NCI-H2227 (cell line): Measurements from ENCODE around the gene ST6GALNAC6.

Source experiments
- DNase-seq: peaks from one replicate; lab custom pipeline; 2025; ENCODE audit not compliant: unreplicated experiment; lab: John Stamatoyannopoulos, UW

ST6GALNAC6 gene

GRCh38 chr9:127916720-127917581, 17.5 kb upstream of the ST6GALNAC6 start, which contains the start of gene ST6GALNAC4:
ST6GALNAC4 (minus strand) TSS chr9:127917041; CDS start chr9:127916419, 622 bp downstream.
- DNase-seq, result peak; percentile 87

- no peak for DNase-seq
Measured at GRCh38 chr9:127915801-127916719, 16.7 kb upstream of the ST6GALNAC6 start.

GRCh38 chr9:127915325-127915752, 15.9 kb upstream of the ST6GALNAC6 start:
- DNase-seq, result no peak

GRCh38 chr9:127913682-127914081, 14.3 kb upstream of the ST6GALNAC6 start:
- no peak for DNase-seq

GRCh38 chr9:127912882-127913281, 13.5 kb upstream of the ST6GALNAC6 start:
- DNase-seq, result no peak

- DNase-seq, result no peak
Measured at GRCh38 chr9:127912296-127912695, 12.9 kb upstream of the ST6GALNAC6 start.

GRCh38 chr9:127910613-127911205, 11.3 kb upstream of the ST6GALNAC6 start:
- DNase-seq, result no peak

GRCh38 chr9:127909839-127910273, 10.5 kb upstream of the ST6GALNAC6 start:
- no peak for DNase-seq

- no peak for DNase-seq
Measured at GRCh38 chr9:127908660-127908926, 9.2 kb upstream of the ST6GALNAC6 start.

GRCh38 chr9:127907867-127908659, 8.7 kb upstream of the ST6GALNAC6 start:
- no peak for DNase-seq

- no peak for DNase-seq
Measured at GRCh38 chr9:127905788-127906191, 6.4 kb upstream of the ST6GALNAC6 start.

GRCh38 chr9:127905004-127905728, 5.8 kb upstream of the ST6GALNAC6 start:
- no peak for DNase-seq

GRCh38 chr9:127904561-127905003, 5.2 kb upstream of the ST6GALNAC6 start:
- DNase-seq, result no peak

- DNase-seq, result no peak
Measured at GRCh38 chr9:127903557-127904475, 4.4 kb upstream of the ST6GALNAC6 start.

- no peak for DNase-seq
Measured at GRCh38 chr9:127898433-127899127, 823 bp downstream of the ST6GALNAC6 start.

GRCh38 chr9:127897193-127897692, 2.2 kb downstream of the ST6GALNAC6 start:
- DNase-seq, result peak; percentile 42

- no peak for DNase-seq
Measured at GRCh38 chr9:127896395-127897192, 2.8 kb downstream of the ST6GALNAC6 start.
